ENCODE results near the gene PPP2R2B. TPM values are rescaled to one million over a fixed set of nuclear protein-coding genes. Genes with fewer than 3 reads are reported as not detected.

The PPP2R2B gene
- total RNA-seq, 1 donor from 2014 or later = 0.95 TPM

DNA sequence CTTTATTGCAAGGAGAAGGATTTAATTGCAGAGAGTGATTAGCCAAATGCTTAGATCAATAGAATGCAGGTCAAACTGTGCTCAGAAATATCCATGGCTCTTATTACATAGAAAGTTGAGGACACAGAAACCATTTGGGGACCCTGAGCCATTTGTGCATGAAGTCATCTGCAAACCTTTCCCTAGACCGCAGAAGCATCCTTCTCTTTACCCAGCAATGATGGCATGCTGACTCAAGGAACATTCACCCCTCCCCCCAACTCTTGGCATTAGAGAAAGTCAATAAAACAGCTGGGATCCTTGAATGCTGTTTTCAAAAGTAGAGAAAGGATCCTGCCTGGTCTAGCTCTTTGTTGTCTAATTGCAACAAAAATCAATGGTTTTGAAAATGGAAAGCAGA lies 73.5 kb downstream of the PPP2R2B start:
- no peak overlapping the region for H3K4me3 ChIP-seq
- TF ChIP-seq, protein P1, sequence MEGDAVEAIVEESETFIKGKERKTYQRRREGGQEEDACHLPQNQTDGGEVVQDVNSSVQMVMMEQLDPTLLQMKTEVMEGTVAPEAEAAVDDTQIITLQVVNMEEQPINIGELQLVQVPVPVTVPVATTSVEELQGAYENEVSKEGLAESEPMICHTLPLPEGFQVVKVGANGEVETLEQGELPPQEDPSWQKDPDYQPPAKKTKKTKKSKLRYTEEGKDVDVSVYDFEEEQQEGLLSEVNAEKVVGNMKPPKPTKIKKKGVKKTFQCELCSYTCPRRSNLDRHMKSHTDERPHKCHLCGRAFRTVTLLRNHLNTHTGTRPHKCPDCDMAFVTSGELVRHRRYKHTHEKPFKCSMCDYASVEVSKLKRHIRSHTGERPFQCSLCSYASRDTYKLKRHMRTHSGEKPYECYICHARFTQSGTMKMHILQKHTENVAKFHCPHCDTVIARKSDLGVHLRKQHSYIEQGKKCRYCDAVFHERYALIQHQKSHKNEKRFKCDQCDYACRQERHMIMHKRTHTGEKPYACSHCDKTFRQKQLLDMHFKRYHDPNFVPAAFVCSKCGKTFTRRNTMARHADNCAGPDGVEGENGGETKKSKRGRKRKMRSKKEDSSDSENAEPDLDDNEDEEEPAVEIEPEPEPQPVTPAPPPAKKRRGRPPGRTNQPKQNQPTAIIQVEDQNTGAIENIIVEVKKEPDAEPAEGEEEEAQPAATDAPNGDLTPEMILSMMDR (IDR thresholded peaks at IDR 0.05) = no peak
- H3K9me3 ChIP-seq = no peaks in the 10 kb centered on the region
- H3K27ac ChIP-seq = no peak overlapping the region
- intact Hi-C loops (cut with DNase I) = no loop called here
- H3K4me1 ChIP-seq = no peaks in the 10 kb centered on the region
- H3K27me3 ChIP-seq (ENCODE audit: low read depth) = no peaks in the 10 kb centered on the region
- DNase-seq = no peak
- ATAC-seq = no peak
- H3K36me3 ChIP-seq = no peaks in the 10 kb centered on the region

DNA sequence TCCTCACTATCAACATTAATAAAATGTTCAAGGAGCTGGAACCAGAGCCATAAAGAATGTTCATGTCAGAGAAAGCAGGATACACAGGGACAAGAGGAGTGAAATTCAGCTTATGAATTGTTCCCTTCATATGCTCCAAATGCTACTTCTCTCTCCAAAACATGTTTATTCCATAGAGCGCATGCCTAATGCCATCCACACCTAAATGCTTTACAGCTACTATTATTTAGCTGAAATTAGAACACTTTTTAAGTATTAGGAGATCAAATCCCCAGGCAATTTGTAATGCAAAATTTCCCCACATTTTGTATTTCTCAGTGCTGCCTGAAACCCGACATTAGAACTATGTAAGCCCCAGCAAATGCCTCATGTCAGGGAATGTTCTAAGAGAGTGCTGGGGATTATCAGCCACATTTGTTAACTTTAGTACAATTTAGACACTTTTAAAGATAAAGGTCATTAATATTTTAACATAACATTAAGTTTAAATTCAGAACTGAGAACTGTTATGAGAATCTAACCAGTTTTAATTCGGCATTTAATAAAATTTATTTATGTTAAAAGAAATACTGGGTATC lies 75.5 kb downstream of the PPP2R2B start:
- intact Hi-C loops (cut with DNase I) = no loop called here
- Histone ChIP-seq H3K9me3 (no peaks in the 10 kb centered on the region), H3K36me3 (no peaks in the 10 kb centered on the region), H3K4me3 (no peak overlapping the region), H3K27me3 (ENCODE audit: low read depth) (no peaks in the 10 kb centered on the region), H3K27ac (no peak overlapping the region), H3K4me1 (no peaks in the 10 kb centered on the region)
- DNase-seq = no peak
- TF ChIP-seq, protein P1 (IDR thresholded peaks at IDR 0.05) = no peak
- no peak for ATAC-seq

DNA sequence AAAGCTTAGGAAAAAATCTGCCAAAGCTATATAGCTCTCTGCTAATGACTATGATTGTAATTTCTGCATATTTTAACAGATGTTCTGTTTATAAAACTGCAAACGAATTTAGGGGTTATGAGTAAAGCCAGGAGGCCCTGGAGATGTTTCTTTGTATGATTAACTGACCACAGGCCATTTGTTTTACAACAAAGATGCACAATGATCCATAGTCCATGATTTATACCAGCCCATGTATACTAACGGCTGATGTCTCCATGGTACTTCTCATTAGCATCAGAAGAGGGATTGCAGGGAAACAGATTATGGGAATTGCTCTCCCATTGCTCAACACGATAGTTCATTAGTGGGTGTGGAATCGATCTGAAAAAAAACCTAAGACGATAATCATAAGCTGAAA lies 78.9 kb downstream of the PPP2R2B start:
- intact Hi-C loops (cut with DNase I) = no loop called here
- no peak overlapping the region for H3K27ac ChIP-seq
- no peaks in the 10 kb centered on the region for H3K4me1 ChIP-seq
- H3K27me3 ChIP-seq (ENCODE audit: low read depth) = no peaks in the 10 kb centered on the region
- DNase-seq (no peak), ATAC-seq (no peak)
- H3K9me3 ChIP-seq = no peaks in the 10 kb centered on the region
- no peaks in the 10 kb centered on the region for H3K36me3 ChIP-seq
- TF ChIP-seq, protein P1 (IDR thresholded peaks at IDR 0.05) = no peak
- H3K4me3 ChIP-seq = no peak overlapping the region

DNA sequence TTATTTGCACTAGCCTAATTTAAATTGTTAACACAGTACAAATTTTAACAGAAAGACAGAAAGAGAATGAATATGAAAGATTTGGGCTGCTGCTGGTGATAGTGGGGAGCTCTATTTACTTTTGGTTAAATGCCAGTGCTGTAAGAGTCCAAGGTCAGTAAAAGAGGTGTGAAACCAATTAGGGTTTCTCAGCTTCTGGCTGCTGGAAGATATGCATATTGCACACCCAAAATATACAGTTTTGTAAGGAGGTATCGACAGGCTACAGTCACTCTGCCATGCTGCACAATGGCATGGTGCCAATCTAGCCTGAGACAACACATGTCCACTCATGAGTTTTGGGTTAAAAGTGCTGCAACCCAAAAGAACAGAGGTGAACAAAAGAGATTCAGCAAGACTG lies 79.3 kb downstream of the PPP2R2B start:
- intact Hi-C loops (cut with DNase I) = no loop called here
- ATAC-seq = no peak
- H3K36me3 ChIP-seq = no peaks in the 10 kb centered on the region
- H3K27me3 ChIP-seq (ENCODE audit: low read depth) = no peaks in the 10 kb centered on the region
- no peak for DNase-seq
- H3K4me1 ChIP-seq = no peaks in the 10 kb centered on the region
- no peaks in the 10 kb centered on the region for H3K9me3 ChIP-seq
- H3K4me3 ChIP-seq = no peak overlapping the region
- TF ChIP-seq, protein P1 (IDR thresholded peaks at IDR 0.05) = no peak
- no peak overlapping the region for H3K27ac ChIP-seq

DNA sequence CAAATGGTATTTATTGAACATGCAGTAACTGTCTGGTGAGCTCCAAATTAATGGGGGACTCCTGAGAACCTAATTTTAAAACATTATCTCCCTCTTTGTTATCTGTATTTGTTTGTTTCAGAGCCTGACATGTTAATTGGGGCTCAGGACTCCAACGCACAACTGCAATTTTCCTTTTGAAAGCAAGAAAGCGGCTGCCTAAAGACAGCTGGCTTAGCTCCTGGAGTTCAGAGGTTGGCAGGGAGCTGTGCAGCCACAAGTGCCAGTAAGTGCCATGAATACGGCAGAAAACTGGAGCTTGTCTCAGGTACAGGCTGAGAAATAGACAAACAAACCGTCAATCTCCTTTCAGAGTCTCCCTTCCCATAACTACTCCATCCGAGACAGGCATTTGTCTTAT lies 80.9 kb downstream of the PPP2R2B start:
- DNase-seq (no peak), ATAC-seq (no peak)
- no peaks in the 10 kb centered on the region for H3K27me3 ChIP-seq (ENCODE audit: low read depth)
- H3K4me3 ChIP-seq = no peak overlapping the region
- H3K9me3 ChIP-seq = no peaks in the 10 kb centered on the region
- no peaks in the 10 kb centered on the region for H3K4me1 ChIP-seq
- H3K36me3 ChIP-seq = no peaks in the 10 kb centered on the region
- TF ChIP-seq, protein P1 (IDR thresholded peaks at IDR 0.05) = no peak
- H3K27ac ChIP-seq = no peak overlapping the region
- intact Hi-C loops (cut with DNase I) = no loop called here

DNA sequence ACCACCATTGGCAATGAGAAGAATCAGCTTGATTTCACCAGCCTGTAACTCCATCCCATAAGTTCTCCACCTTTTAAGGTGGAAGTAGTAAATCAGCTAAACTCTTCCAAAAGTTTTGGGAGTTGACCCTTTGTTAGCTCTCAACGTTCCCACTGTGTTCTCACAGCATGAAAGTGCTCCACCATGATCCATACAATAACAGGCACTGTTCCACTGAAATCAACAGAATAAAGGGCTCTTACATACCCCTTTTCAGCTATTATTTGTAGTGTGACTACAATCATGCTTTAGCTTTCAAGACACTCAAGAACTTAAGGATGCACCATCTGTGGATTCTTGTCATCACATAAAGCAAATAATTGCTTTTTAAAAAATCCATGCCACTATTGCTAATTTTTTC lies 81.6 kb downstream of the PPP2R2B start:
- H3K27me3 ChIP-seq (ENCODE audit: low read depth) = no peaks in the 10 kb centered on the region
- intact Hi-C loops (cut with DNase I) = no loop called here
- TF ChIP-seq, protein P1 (IDR thresholded peaks at IDR 0.05) = no peak

More for the DNA sequence above, 81.6 kb downstream of the PPP2R2B start:
- H3K9me3 ChIP-seq = no peaks in the 10 kb centered on the region
- no peaks in the 10 kb centered on the region for H3K36me3 ChIP-seq
- no peaks in the 10 kb centered on the region for H3K4me1 ChIP-seq
- no peak for ATAC-seq
- no peak for DNase-seq
- no peak overlapping the region for H3K27ac ChIP-seq
- H3K4me3 ChIP-seq = no peak overlapping the region
